A673 (cell line): ENCODE results near the gene PRKAR2B.

Experiments used
- CTCF ChIP-seq: fragments of 300-800, 200-600 bp; sonication (generic); conservative IDR thresholded peaks from 2 replicates; pipeline ENCODE4 v1.5.1; 2017; ENCODE audit warnings: low read depth, mild to moderate bottlenecking, antibody characterized with exemption, low read length, moderate library complexity, mixed read lengths
- EZH2 ChIP-seq: fragments of 200-600 bp; sonication (generic); IDR thresholded peaks from 2 replicates; pipeline ENCODE4 v1.6.1; 2017; ENCODE audit warnings: borderline replicate concordance, low read depth, mild to moderate bottlenecking, mixed read lengths, antibody characterized with exemption, low read length; ENCODE audit not compliant: poor library complexity, severe bottlenecking

- TF ChIP-seq CTCF (no peak), EZH2 (no peak)
Measured at GRCh38 chr7:107041097-107041496, 3.4 kb upstream of the PRKAR2B start.
